GM10266 (cell line): ENCODE data around the gene ITSN1.

Experiments used
- DNase-seq: peaks from one replicate; pipeline ENCODE4 v3.0.0; 2012; ENCODE audit errors: extremely low spot score
- CTCF ChIP-seq: IDR thresholded peaks from 2 replicates; pipeline ENCODE4 v1.5.1; 2012; ENCODE audit warnings: mild to moderate bottlenecking, low read depth; ENCODE audit not compliant: control insufficient read depth, insufficient read depth; ENCODE audit errors: missing control alignments

ITSN1 gene

GRCh38 chr21:33754481-33754880 lies 112.2 kb downstream of the ITSN1 start:
- DNase-seq = no peak
- TF ChIP-seq CTCF = no peak

- no peak for TF ChIP-seq CTCF
- DNase-seq = no peak
Measured at GRCh38 chr21:33755354-33755753, 113.1 kb downstream of the ITSN1 start.

- DNase-seq = no peak
Measured at GRCh38 chr21:33760641-33761440, 118.5 kb downstream of the ITSN1 start.

GRCh38 chr21:33761441-33762036 lies 119.2 kb downstream of the ITSN1 start:
- DNase-seq = no peak
- no peak for TF ChIP-seq CTCF

More at GRCh38 chr21:33760641-33761440, 118.5 kb downstream of the ITSN1 start:
- no peak for TF ChIP-seq CTCF

GRCh38 chr21:33762803-33763581 lies 120.7 kb downstream of the ITSN1 start:
- TF ChIP-seq CTCF = no peak

GRCh38 chr21:33763582-33763899 lies 121.2 kb downstream of the ITSN1 start:
- TF ChIP-seq CTCF = no peak
- DNase-seq = no peak

More at GRCh38 chr21:33762803-33763581, 120.7 kb downstream of the ITSN1 start:
- no peak for DNase-seq
